ENCODE results near the gene MGST2. TPM values are rescaled to one million over a fixed set of nuclear protein-coding genes. Genes with fewer than 3 reads are reported as not detected.

MGST2 gene
- total RNA-seq, 1 donor from 2014 or later, result 29.8 TPM

DNA sequence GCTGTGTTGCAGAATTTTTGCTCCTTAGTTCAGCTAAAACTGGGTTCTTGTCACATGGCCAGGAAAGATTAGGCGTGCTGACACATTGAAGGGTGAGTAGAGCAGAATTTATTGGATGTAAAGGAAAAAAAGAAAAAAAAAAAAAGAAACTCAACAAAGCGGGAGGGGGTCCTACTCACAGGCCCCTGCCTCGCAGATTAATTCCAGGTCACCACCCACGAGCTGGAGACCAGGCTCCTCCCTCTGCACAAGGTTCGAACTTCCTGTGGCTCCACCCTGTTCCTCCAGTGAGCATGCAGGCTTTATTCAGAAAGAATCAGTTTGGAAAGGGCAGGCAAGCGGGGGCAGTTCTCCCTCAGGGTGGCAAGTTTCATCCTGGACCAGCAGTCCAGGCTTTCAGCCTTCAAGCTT lies 17.1 kb downstream of the MGST2 start:
- H3K36me3 Mint-ChIP-seq, result peaks cover 72% of the 10 kb centered on the region
- peak overlapping the region; percentile 22 for H3K27ac Mint-ChIP-seq

DNA sequence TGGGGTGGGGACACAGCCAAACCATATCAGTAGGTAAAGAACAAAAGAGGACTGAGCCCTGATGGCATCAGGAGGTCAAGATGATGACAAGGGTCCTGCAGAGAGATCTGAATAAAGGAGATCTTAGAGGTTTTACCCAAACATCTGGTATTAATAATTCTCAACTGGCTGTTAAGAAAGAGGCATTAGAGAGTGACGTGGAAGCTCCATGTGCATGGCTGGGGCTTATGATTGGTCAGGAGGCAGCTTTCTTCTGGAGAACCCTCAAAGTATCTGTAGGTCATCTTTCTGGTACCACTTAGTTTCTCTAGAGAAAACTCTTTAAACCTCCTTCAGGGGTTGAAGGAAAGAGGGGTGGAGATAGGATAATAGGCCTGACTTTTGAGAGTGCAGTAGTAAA lies 18.7 kb downstream of the MGST2 start:
- no peak for DNase-seq (ENCODE audit: low spot score in 2 of 2, unreplicated experiment in 2 of 2)
- Mint-ChIP-seq H3K4me1 (peaks cover 17% of the 10 kb centered on the region), H3K27ac (no peak overlapping the region), H3K9me3 (peaks cover 30% of the 10 kb centered on the region), H3K4me3 (no peak overlapping the region), H3K36me3 (peaks cover 57% of the 10 kb centered on the region), H3K27me3 (ENCODE audit: low read depth) (no peaks in the 10 kb centered on the region)
- TF ChIP-seq, protein P1, sequence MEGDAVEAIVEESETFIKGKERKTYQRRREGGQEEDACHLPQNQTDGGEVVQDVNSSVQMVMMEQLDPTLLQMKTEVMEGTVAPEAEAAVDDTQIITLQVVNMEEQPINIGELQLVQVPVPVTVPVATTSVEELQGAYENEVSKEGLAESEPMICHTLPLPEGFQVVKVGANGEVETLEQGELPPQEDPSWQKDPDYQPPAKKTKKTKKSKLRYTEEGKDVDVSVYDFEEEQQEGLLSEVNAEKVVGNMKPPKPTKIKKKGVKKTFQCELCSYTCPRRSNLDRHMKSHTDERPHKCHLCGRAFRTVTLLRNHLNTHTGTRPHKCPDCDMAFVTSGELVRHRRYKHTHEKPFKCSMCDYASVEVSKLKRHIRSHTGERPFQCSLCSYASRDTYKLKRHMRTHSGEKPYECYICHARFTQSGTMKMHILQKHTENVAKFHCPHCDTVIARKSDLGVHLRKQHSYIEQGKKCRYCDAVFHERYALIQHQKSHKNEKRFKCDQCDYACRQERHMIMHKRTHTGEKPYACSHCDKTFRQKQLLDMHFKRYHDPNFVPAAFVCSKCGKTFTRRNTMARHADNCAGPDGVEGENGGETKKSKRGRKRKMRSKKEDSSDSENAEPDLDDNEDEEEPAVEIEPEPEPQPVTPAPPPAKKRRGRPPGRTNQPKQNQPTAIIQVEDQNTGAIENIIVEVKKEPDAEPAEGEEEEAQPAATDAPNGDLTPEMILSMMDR (IDR thresholded peaks at IDR 0.05; ENCODE audit: unreplicated experiment), result no peak

More for the DNA sequence above, 17.1 kb downstream of the MGST2 start:
- H3K27me3 Mint-ChIP-seq (ENCODE audit: low read depth), result no peaks in the 10 kb centered on the region
- peaks cover 17% of the 10 kb centered on the region for H3K4me1 Mint-ChIP-seq
- no peak for DNase-seq (ENCODE audit: low spot score in 2 of 2, unreplicated experiment in 2 of 2)
- H3K4me3 Mint-ChIP-seq, result no peak overlapping the region
- peaks cover 45% of the 10 kb centered on the region for H3K9me3 Mint-ChIP-seq
- TF ChIP-seq, protein P1 (IDR thresholded peaks at IDR 0.05; ENCODE audit: unreplicated experiment), result no peak

GRCh38 chr4:139685180-139685579 lies 19.6 kb downstream of the MGST2 start:
- no peak overlapping the region for H3K27ac Mint-ChIP-seq
- H3K4me1 Mint-ChIP-seq, result peaks cover 17% of the 10 kb centered on the region
- H3K36me3 Mint-ChIP-seq, result peaks cover 50% of the 10 kb centered on the region
- no peak overlapping the region for H3K4me3 Mint-ChIP-seq
- TF ChIP-seq, protein P1 (IDR thresholded peaks at IDR 0.05; ENCODE audit: unreplicated experiment), result no peak
- no peak for DNase-seq (ENCODE audit: low spot score in 2 of 2, unreplicated experiment in 2 of 2)
- peaks cover 25% of the 10 kb centered on the region for H3K9me3 Mint-ChIP-seq
- no peaks in the 10 kb centered on the region for H3K27me3 Mint-ChIP-seq (ENCODE audit: low read depth)

DNA sequence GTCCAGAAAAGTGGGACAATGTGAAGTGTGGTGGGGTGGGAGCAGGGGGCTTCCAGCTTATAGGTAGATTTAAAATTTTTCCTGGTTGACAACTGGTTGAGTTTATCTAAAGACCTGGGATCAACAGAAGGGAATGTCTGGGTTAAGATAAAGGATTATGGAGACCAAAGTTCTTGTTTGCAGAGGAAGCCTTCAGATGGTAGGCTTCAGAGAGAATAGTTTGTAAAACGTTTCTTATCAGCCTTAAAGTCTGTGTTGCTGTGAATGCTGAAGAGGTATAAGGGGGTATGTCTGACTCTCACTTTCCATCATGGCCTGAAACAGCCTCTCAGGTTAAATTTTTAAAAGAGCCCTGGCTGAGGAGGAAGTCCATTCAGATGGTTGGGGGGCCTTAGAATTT lies 20.5 kb downstream of the MGST2 start:
- Mint-ChIP-seq H3K4me1 (peaks cover 17% of the 10 kb centered on the region), H3K27ac (peak overlapping the region; percentile 34), H3K4me3 (no peak overlapping the region), H3K36me3 (peaks cover 42% of the 10 kb centered on the region), H3K27me3 (ENCODE audit: low read depth) (no peaks in the 10 kb centered on the region), H3K9me3 (peaks cover 21% of the 10 kb centered on the region)
- DNase-seq (ENCODE audit: low spot score in 2 of 2, unreplicated experiment in 2 of 2), result no peak
- TF ChIP-seq, protein P1 (IDR thresholded peaks at IDR 0.05; ENCODE audit: unreplicated experiment), result no peak

DNA sequence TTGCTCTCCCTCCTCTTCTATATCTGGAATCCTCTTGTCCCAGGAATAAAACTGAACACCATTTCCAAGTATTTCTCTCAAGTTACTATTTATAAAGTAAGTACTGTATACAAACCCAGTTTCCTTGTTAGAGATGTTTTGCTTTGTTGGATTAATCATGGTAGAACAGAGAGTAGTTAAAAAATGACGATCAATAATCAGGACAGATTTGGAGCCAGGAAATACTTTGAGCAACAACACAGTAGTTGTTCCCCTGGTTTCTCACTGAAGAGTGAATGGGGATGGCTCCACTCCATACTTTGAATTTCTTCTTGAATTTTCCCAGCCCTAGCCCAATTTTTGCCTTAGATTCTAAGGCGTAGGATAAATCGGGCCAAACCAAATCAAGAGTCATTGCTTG lies 21.4 kb downstream of the MGST2 start:
- H3K36me3 Mint-ChIP-seq, result peaks cover 40% of the 10 kb centered on the region
- no peak for DNase-seq (ENCODE audit: low spot score in 2 of 2, unreplicated experiment in 2 of 2)
- H3K9me3 Mint-ChIP-seq, result peaks cover 21% of the 10 kb centered on the region
- H3K4me1 Mint-ChIP-seq, result peaks cover 17% of the 10 kb centered on the region
- H3K4me3 Mint-ChIP-seq, result no peak overlapping the region
- TF ChIP-seq, protein P1 (IDR thresholded peaks at IDR 0.05; ENCODE audit: unreplicated experiment), result no peak
- no peak overlapping the region for H3K27ac Mint-ChIP-seq
- no peaks in the 10 kb centered on the region for H3K27me3 Mint-ChIP-seq (ENCODE audit: low read depth)

All from mesothelial cell of epicardium (in vitro differentiated cells).